Transverse colon (tissue), 4 donors: ENCODE measurements around the gene NPC1.

Experiments used
- POLR2AphosphoS5 ChIP-seq, 3 donors: sonication (generic); formaldehyde crosslinking; IDR thresholded peaks; one replicate each; pipeline ENCODE4 v1.6.1; 2016; ENCODE audit warnings: antibody characterized with exemption in 3 of 3
- TF ChIP-seq, protein P1 (sequence below), 5 experiments: fragments of 200-600 bp in 3 of 5; fragments of 450-650 bp in 2 of 5; sonication (generic) in 3 of 5; IDR thresholded peaks; 1 replicate in 2 of 5; 2 replicates in 3 of 5; pipeline ENCODE4 v1.5.1; 2016 to 2017; ENCODE audit warnings: antibody characterized with exemption in 5 of 5, inconsistent platforms in 3 of 5, mild to moderate bottlenecking in 2 of 5, moderate library complexity in 1 of 5

DNA sequence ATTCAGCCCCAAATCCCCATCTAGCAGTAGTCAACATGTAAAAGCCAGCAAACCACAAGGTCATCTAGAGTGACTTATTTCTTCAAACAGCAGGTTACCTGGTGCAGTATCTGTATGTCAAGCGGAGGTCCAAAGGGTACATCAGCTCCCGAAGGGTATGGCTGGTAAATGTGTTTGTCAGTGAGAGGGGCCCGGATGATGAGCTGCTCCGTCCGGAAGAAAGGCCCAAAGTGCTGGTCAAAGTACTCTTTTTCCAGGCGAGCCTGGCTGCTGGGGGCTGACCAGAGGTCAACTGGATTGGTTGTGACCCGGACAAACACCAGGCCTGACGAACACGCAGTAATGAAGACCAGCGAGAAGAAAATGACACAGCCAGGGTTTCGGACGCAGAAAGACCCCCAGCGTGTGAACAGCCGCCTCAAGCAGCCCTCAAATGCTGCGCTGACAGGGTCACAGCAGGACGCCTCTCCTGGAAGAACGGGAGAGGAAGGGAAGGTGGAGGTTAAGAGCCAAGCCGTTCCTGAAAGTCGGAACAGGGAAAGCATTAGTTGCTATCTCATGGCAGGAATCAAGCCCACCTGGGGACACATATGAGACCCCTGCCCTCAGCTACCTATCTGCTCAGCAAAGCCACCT, 30.0 kb downstream of the NPC1 start:
- TF ChIP-seq POLR2AphosphoS5 (IDR thresholded peaks at IDR 0.05): no peak
- TF ChIP-seq, protein P1, sequence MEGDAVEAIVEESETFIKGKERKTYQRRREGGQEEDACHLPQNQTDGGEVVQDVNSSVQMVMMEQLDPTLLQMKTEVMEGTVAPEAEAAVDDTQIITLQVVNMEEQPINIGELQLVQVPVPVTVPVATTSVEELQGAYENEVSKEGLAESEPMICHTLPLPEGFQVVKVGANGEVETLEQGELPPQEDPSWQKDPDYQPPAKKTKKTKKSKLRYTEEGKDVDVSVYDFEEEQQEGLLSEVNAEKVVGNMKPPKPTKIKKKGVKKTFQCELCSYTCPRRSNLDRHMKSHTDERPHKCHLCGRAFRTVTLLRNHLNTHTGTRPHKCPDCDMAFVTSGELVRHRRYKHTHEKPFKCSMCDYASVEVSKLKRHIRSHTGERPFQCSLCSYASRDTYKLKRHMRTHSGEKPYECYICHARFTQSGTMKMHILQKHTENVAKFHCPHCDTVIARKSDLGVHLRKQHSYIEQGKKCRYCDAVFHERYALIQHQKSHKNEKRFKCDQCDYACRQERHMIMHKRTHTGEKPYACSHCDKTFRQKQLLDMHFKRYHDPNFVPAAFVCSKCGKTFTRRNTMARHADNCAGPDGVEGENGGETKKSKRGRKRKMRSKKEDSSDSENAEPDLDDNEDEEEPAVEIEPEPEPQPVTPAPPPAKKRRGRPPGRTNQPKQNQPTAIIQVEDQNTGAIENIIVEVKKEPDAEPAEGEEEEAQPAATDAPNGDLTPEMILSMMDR (IDR thresholded peaks at IDR 0.05): no peak
